ENCODE measurements around the gene OR2B2. TPM values are rescaled to one million over a fixed set of nuclear protein-coding genes. Genes with fewer than 3 reads are reported as not detected.

OR2B2 gene
- total RNA-seq, 2 donors from 2014 or later = not detected

- H3K27ac ChIP-seq = peak overlapping the region; percentile 72 to 80
- intact Hi-C loops (cut with DNase I) = loop anchor here (5.0 to 10.0 kb wide), 2 partner anchors 716 to 1092 kb away; no protein-coding TSS in a partner anchor
- H3K36me3 ChIP-seq = no peaks in the 10 kb centered on the region
- no peaks in the 10 kb centered on the region for H3K9me3 ChIP-seq
- TF ChIP-seq POLR2A (IDR thresholded peaks at IDR 0.05) (peak; percentile 90), POLR2AphosphoS5 (IDR thresholded peaks at IDR 0.05) (peak; percentile 94), CTCF (IDR thresholded peaks at IDR 0.05) (peak in 1 of 4 experiments; percentile 7)
- WGBS = under 1% methylated on average over 34 of the region's 41 CpGs
- no peaks in the 10 kb centered on the region for H3K27me3 ChIP-seq (replicated peaks; ENCODE audit: insufficient read depth)
- peak; percentile 89 for DNase-seq (ENCODE audit: low spot score)
- H3K4me1 ChIP-seq (replicated peaks) = no peaks in the 10 kb centered on the region
- peak overlapping the region; percentile 46 to 47 for H3K4me3 ChIP-seq
Measured at GRCh38 chr6:27893059-27893835, 18.9 kb downstream of the OR2B2 start.

GRCh38 chr6:27892649-27893058, 19.5 kb downstream of the OR2B2 start:
- Histone ChIP-seq H3K9me3 (no peaks in the 10 kb centered on the region), H3K4me1 (replicated peaks) (no peaks in the 10 kb centered on the region), H3K27ac (peak overlapping the region; percentile 72 to 80), H3K36me3 (no peaks in the 10 kb centered on the region), H3K4me3 (peak overlapping the region; percentile 46 to 47), H3K27me3 (replicated peaks; ENCODE audit: insufficient read depth) (no peaks in the 10 kb centered on the region)
- TF ChIP-seq POLR2A (IDR thresholded peaks at IDR 0.05) (no peak), POLR2AphosphoS5 (IDR thresholded peaks at IDR 0.05) (no peak), CTCF (IDR thresholded peaks at IDR 0.05) (peak in 1 of 4 experiments; percentile 8)
- WGBS = 4% methylated on average over 26 of the region's 26 CpGs
- intact Hi-C loops (cut with DNase I) = loop anchor here (5.0 to 10.0 kb wide), 2 partner anchors 715 to 1092 kb away; no protein-coding TSS in a partner anchor
- no peak for DNase-seq (ENCODE audit: low spot score)

GRCh38 chr6:27891320-27891875, 20.8 kb downstream of the OR2B2 start:
- no peak overlapping the region for H3K4me3 ChIP-seq
- TF ChIP-seq POLR2A (IDR thresholded peaks at IDR 0.05) (no peak), CTCF (IDR thresholded peaks at IDR 0.05) (no peak), POLR2AphosphoS5 (IDR thresholded peaks at IDR 0.05) (no peak)
- no peaks in the 10 kb centered on the region for H3K36me3 ChIP-seq
- H3K9me3 ChIP-seq = no peaks in the 10 kb centered on the region
- WGBS = 39% methylated on average over 7 of the region's 7 CpGs
- no peaks in the 10 kb centered on the region for H3K27me3 ChIP-seq (replicated peaks; ENCODE audit: insufficient read depth)
- intact Hi-C loops (cut with DNase I) = loop anchor here (5.0 to 10.0 kb wide), 2 partner anchors 714 to 1093 kb away; no protein-coding TSS in a partner anchor
- DNase-seq (ENCODE audit: low spot score) = no peak
- H3K4me1 ChIP-seq (replicated peaks) = no peaks in the 10 kb centered on the region
- no peak overlapping the region for H3K27ac ChIP-seq

- intact Hi-C loops (cut with DNase I) = loop anchor here (5.0 to 10.0 kb wide), 2 partner anchors 713 to 1094 kb away; no protein-coding TSS in a partner anchor
- WGBS = 4% methylated on average over 50 of the region's 50 CpGs
- H3K4me3 ChIP-seq = peak overlapping the region; percentile 11 to 14
- H3K36me3 ChIP-seq = no peaks in the 10 kb centered on the region
- peak overlapping the region in 1 of 2 donors; percentile 9 for H3K27ac ChIP-seq
- no peak for TF ChIP-seq CTCF (IDR thresholded peaks at IDR 0.05)
- peak; percentile 71 for TF ChIP-seq POLR2AphosphoS5 (IDR thresholded peaks at IDR 0.05)
- TF ChIP-seq POLR2A (IDR thresholded peaks at IDR 0.05) = peak; percentile 57
- H3K9me3 ChIP-seq = no peaks in the 10 kb centered on the region
- H3K4me1 ChIP-seq (replicated peaks) = no peaks in the 10 kb centered on the region
- DNase-seq (ENCODE audit: low spot score) = peak; percentile 58
- no peaks in the 10 kb centered on the region for H3K27me3 ChIP-seq (replicated peaks; ENCODE audit: insufficient read depth)
Measured at GRCh38 chr6:27890445-27891319, 21.5 kb downstream of the OR2B2 start.

All from prostate gland (tissue), 2 donors.